Astrocyte (in vitro differentiated cells and primary cell): Measurements from ENCODE around the gene CDCA5. TPM values are rescaled to one million over a fixed set of nuclear protein-coding genes. Genes with fewer than 3 reads are reported as not detected.

Experiments
- DNase-seq: peaks from one replicate; pipeline ENCODE4 v3.0.0-alpha.2; 2010; ENCODE audit warnings: low read depth
- FAIRE-seq: peaks from 2 replicates; lab custom pipeline; 2011; peaks lifted over from hg19 to GRCh38; lab: Jason Lieb, UNC
- H2AFZ ChIP-seq: 2 replicates; pipeline ENCODE4 v1.6.0; 2012; ENCODE audit warnings: low read depth, low read length, inconsistent platforms
- H3K27ac ChIP-seq: 2 replicates; pipeline ENCODE4 v1.5.1; 2011; ENCODE audit warnings: low read depth, low read length, inconsistent platforms
- H3K27me3 ChIP-seq: 2 replicates; pipeline ENCODE4 v1.6.0; 2011; ENCODE audit warnings: low read length, inconsistent platforms; ENCODE audit not compliant: insufficient read depth
- H3K36me3 ChIP-seq: 2 replicates; pipeline ENCODE4 v1.5.1; 2011; ENCODE audit warnings: low read length, inconsistent platforms; ENCODE audit not compliant: insufficient read depth
- H3K4me1 ChIP-seq: 2 replicates; pipeline ENCODE4 v1.5.1; 2011; ENCODE audit warnings: low read length, inconsistent platforms; ENCODE audit not compliant: insufficient read depth
- H3K4me2 ChIP-seq: 2 replicates; pipeline ENCODE4 v1.6.0; 2012; ENCODE audit warnings: low read length, inconsistent platforms
- H3K4me3 ChIP-seq: 2 replicates; pipeline ENCODE4 v1.5.1; 2011; ENCODE audit warnings: low read depth, mild to moderate bottlenecking, low read length, inconsistent platforms; ENCODE audit not compliant: insufficient read depth
- H3K79me2 ChIP-seq: 2 replicates; pipeline ENCODE4 v1.6.0; 2012; ENCODE audit warnings: mild to moderate bottlenecking, low read length, inconsistent platforms; ENCODE audit not compliant: insufficient read depth
- H3K9ac ChIP-seq: 2 replicates; pipeline ENCODE4 v1.6.0; 2012; ENCODE audit warnings: mild to moderate bottlenecking, low read length, inconsistent platforms
- H3K9me3 ChIP-seq: 2 replicates; pipeline ENCODE4 v1.5.1; 2012; ENCODE audit warnings: low read depth, mild to moderate bottlenecking, low read length, inconsistent platforms; ENCODE audit not compliant: insufficient read depth
- H4K20me1 ChIP-seq: 2 replicates; pipeline ENCODE4 v1.6.0; 2012; ENCODE audit warnings: low read length, inconsistent platforms; ENCODE audit not compliant: insufficient read depth
- H3K27ac Mint-ChIP-seq: one replicate; pipeline ENCODE4 v1.8.0; 2021; ENCODE audit warnings: mild to moderate bottlenecking, mixed read lengths; ENCODE audit not compliant: unreplicated experiment
- H3K27me3 Mint-ChIP-seq: one replicate; pipeline ENCODE4 v1.8.0; 2021; ENCODE audit warnings: low read depth, mixed read lengths; ENCODE audit not compliant: unreplicated experiment
- H3K36me3 Mint-ChIP-seq: one replicate; pipeline ENCODE4 v1.8.0; 2021; ENCODE audit warnings: low read depth, mixed read lengths; ENCODE audit not compliant: unreplicated experiment
- H3K4me1 Mint-ChIP-seq: one replicate; pipeline ENCODE4 v1.8.0; 2021; ENCODE audit warnings: low read depth, mixed read lengths; ENCODE audit not compliant: unreplicated experiment
- H3K4me3 Mint-ChIP-seq: one replicate; pipeline ENCODE4 v1.8.0; 2021; ENCODE audit warnings: mild to moderate bottlenecking, moderate library complexity, mixed read lengths; ENCODE audit not compliant: unreplicated experiment
- H3K9me3 Mint-ChIP-seq: one replicate; pipeline ENCODE4 v1.8.0; 2021; ENCODE audit warnings: mild to moderate bottlenecking, mixed read lengths; ENCODE audit not compliant: unreplicated experiment
- EZH2 ChIP-seq: IDR thresholded peaks from 2 replicates; pipeline ENCODE4 v1.6.1; 2012; ENCODE audit warnings: mild to moderate bottlenecking, low read length, inconsistent platforms; ENCODE audit not compliant: insufficient read depth
- total RNA-seq: library from RNA; stranded (reverse); gene quantifications from 2 replicates; pipeline ENCODE4 v1.2.1, GENCODE V29; 2021
- TF ChIP-seq, protein P1 (sequence below): IDR thresholded peaks from 2 replicates; pipeline ENCODE4 v1.5.1; 2011; ENCODE audit warnings: low read depth, mild to moderate bottlenecking, inconsistent platforms, low read length, moderate library complexity; ENCODE audit not compliant: insufficient read depth

CDCA5 gene
- total RNA-seq, 1 donor from 2014 or later, result 6.3 TPM

DNA sequence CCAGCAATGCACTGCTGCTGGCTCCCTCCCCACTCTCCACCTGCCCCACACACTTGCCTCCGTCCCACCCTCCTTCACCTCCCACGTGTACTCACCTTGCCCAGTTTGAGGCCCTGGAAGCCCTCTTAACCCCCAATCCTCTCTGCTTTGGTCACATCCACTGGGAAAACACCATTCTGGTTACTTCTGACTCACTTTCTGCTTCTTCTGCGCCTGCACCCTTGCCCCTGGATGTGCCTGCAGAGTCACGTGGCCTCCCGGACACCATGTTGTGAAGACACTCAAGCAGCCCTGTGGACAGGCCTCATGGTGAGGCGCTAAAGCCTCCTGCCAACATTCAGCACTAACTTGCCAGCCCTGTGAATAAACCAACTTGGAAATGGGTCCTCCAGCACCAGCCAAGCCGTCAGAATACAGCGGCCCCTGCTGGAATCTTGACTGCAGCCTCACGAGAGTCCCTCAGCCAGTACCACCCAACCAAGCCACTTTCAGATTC lies 22.9 kb downstream of the CDCA5 start:
- Mint-ChIP-seq H3K4me1 (peaks cover 9% of the 10 kb centered on the region), H3K9me3 (no peaks in the 10 kb centered on the region), H3K27ac (peak overlapping the region; percentile 64), H3K4me3 (no peak overlapping the region), H3K27me3 (peaks cover 30% of the 10 kb centered on the region), H3K36me3 (peaks cover 3% of the 10 kb centered on the region)
- Histone ChIP-seq H3K4me2 (no peak overlapping the region), H3K9me3 (no peaks in the 10 kb centered on the region), H3K27ac (no peak overlapping the region), H3K4me3 (no peak overlapping the region), H4K20me1 (no peaks in the 10 kb centered on the region), H3K79me2 (no peaks in the 10 kb centered on the region), H3K36me3 (no peaks in the 10 kb centered on the region), H3K4me1 (no peaks in the 10 kb centered on the region), H3K9ac (no peak overlapping the region), H3K27me3 (no peaks in the 10 kb centered on the region), H2AFZ (no peak overlapping the region)
- FAIRE-seq, result no peak
- TF ChIP-seq, protein P1, sequence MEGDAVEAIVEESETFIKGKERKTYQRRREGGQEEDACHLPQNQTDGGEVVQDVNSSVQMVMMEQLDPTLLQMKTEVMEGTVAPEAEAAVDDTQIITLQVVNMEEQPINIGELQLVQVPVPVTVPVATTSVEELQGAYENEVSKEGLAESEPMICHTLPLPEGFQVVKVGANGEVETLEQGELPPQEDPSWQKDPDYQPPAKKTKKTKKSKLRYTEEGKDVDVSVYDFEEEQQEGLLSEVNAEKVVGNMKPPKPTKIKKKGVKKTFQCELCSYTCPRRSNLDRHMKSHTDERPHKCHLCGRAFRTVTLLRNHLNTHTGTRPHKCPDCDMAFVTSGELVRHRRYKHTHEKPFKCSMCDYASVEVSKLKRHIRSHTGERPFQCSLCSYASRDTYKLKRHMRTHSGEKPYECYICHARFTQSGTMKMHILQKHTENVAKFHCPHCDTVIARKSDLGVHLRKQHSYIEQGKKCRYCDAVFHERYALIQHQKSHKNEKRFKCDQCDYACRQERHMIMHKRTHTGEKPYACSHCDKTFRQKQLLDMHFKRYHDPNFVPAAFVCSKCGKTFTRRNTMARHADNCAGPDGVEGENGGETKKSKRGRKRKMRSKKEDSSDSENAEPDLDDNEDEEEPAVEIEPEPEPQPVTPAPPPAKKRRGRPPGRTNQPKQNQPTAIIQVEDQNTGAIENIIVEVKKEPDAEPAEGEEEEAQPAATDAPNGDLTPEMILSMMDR, result no peak
- no peak for TF ChIP-seq EZH2
- no peak for DNase-seq

DNA sequence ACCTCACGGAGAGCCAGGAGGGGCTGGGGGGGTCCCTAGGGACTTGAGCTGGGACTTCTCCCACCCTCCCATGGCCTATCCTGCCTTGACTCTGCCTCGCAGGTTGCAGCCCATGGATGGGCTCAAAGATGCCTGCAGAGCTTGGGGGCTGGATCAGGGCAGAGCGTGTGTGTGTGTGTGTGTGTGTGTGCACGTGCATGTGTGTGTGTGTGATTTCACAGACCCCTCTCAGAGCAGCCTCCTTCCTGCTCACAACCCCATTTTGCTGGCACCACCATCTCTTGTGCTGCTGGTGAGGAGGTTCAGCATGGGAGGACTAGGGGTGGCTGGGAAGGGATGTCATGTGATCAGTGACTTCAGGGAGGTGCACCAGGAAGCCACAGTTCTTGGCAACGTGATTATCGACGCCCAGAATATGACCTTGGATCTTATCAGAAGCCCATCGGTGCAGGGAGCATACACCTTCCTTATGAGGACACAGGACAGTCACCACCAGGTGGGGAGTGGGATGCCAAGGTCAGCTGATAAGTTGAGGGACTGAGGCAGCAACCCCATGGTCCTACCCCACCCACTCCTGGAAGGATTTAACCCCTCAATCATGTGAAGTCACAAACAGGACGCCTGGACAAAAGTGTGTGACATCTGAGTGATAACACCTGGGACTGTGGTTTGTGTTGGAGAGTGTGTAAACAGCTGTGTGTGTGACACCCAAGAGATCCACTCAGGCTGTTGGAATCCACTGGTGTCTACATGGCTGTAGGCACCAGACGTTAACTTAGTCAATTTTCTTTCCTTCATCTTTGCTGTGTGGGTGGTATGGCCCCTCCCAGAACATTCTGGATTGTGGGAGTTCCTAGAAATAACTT lies 23.6 kb downstream of the CDCA5 start:
- no peak overlapping the region for H3K9ac ChIP-seq
- H3K4me3 Mint-ChIP-seq, result no peak overlapping the region

More for the DNA sequence above, 23.6 kb downstream of the CDCA5 start:
- H3K27me3 ChIP-seq, result no peaks in the 10 kb centered on the region
- DNase-seq, result peak; percentile 10
- H3K4me2 ChIP-seq, result no peak overlapping the region
- no peaks in the 10 kb centered on the region for H4K20me1 ChIP-seq
- no peaks in the 10 kb centered on the region for H3K9me3 Mint-ChIP-seq
- TF ChIP-seq, protein P1, result no peak
- TF ChIP-seq EZH2, result no peak
- FAIRE-seq, result no peak
- peaks cover 9% of the 10 kb centered on the region for H3K4me1 Mint-ChIP-seq
- no peak overlapping the region for H2AFZ ChIP-seq
- no peaks in the 10 kb centered on the region for H3K79me2 ChIP-seq
- no peaks in the 10 kb centered on the region for H3K4me1 ChIP-seq
- H3K27ac ChIP-seq, result no peak overlapping the region
- no peaks in the 10 kb centered on the region for H3K36me3 ChIP-seq
- peaks cover 32% of the 10 kb centered on the region for H3K27me3 Mint-ChIP-seq
- H3K4me3 ChIP-seq, result no peak overlapping the region
- H3K9me3 ChIP-seq, result no peaks in the 10 kb centered on the region
- H3K36me3 Mint-ChIP-seq, result peaks cover 3% of the 10 kb centered on the region
- H3K27ac Mint-ChIP-seq, result peak overlapping the region; percentile 64
